ENCODE results near the gene RNPEPL1. TPM values are rescaled to one million over a fixed set of nuclear protein-coding genes. Genes with fewer than 3 reads are reported as not detected.

Gene RNPEPL1
- total RNA-seq, 1 donor from 2014 or later, result 70.0 TPM

DNA sequence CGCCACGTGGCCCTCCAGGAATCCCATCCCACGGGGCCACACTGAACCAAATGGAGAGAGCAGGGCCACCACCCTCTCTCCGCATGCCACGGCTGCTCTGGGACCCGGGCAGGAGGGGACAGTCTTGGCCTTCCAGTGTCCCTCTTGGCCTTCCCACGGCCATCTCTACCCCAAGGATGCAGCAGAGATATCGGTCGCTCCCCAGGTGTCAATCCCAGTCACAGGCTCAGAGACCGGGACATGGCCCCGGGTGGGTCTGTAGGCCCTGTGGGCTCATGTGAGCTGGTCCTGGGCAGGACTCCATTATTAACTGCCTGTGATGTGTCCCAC is 33.5 kb downstream of the RNPEPL1 start:
- Mint-ChIP-seq H3K4me3 (no peak overlapping the region), H3K9me3 (no peaks in the 10 kb centered on the region), H3K36me3 (ENCODE audit: low read depth) (peaks cover 31% of the 10 kb centered on the region), H3K4me1 (no peaks in the 10 kb centered on the region), H3K27me3 (no peaks in the 10 kb centered on the region), H3K27ac (no peak overlapping the region)
- intact Hi-C loops (cut with micrococcal nuclease), result no loop called here
- ChIA-PET POLR2A (no interaction called here), CTCF (no interaction called here)
- ATAC-seq (ENCODE audit: low read depth) (no peak), DNase-seq (no peak)
- TF ChIP-seq CTCF (IDR thresholded peaks at IDR 0.05), result no peak

- H3K27ac Mint-ChIP-seq, result no peak overlapping the region
- intact Hi-C loops (cut with micrococcal nuclease), result no loop called here
- H3K27me3 Mint-ChIP-seq, result no peaks in the 10 kb centered on the region
- POLR2A ChIA-PET, result no interaction called here
- CTCF ChIA-PET, result no interaction called here
- H3K4me1 Mint-ChIP-seq, result no peaks in the 10 kb centered on the region
- no peaks in the 10 kb centered on the region for H3K9me3 Mint-ChIP-seq
- ATAC-seq (ENCODE audit: low read depth), result no peak
- no peak for DNase-seq
- no peak for TF ChIP-seq CTCF (IDR thresholded peaks at IDR 0.05)
- H3K4me3 Mint-ChIP-seq, result no peak overlapping the region
- peaks cover 31% of the 10 kb centered on the region for H3K36me3 Mint-ChIP-seq (ENCODE audit: low read depth)
Measured at GRCh38 chr2:240602266-240603050, 34.2 kb downstream of the RNPEPL1 start.

GRCh38 chr2:240603081-240603835 is 35.0 kb downstream of the RNPEPL1 start:
- Mint-ChIP-seq H3K9me3 (no peaks in the 10 kb centered on the region), H3K27me3 (no peaks in the 10 kb centered on the region), H3K4me3 (no peak overlapping the region), H3K36me3 (ENCODE audit: low read depth) (peaks cover 28% of the 10 kb centered on the region), H3K27ac (no peak overlapping the region), H3K4me1 (no peaks in the 10 kb centered on the region)
- ChIA-PET CTCF (no interaction called here), POLR2A (no interaction called here)
- no peak for DNase-seq
- TF ChIP-seq CTCF (IDR thresholded peaks at IDR 0.05), result no peak
- intact Hi-C loops (cut with micrococcal nuclease), result no loop called here
- ATAC-seq (ENCODE audit: low read depth), result no peak

GRCh38 chr2:240603846-240604245 is 35.6 kb downstream of the RNPEPL1 start:
- Mint-ChIP-seq H3K27ac (no peak overlapping the region), H3K9me3 (no peaks in the 10 kb centered on the region), H3K36me3 (ENCODE audit: low read depth) (peaks cover 27% of the 10 kb centered on the region), H3K27me3 (no peaks in the 10 kb centered on the region), H3K4me1 (no peaks in the 10 kb centered on the region), H3K4me3 (no peak overlapping the region)
- DNase-seq, result no peak
- POLR2A ChIA-PET, result no interaction called here
- intact Hi-C loops (cut with micrococcal nuclease), result no loop called here
- ATAC-seq (ENCODE audit: low read depth), result no peak
- no peak for TF ChIP-seq CTCF (IDR thresholded peaks at IDR 0.05)
- CTCF ChIA-PET, result no interaction called here

- H3K4me1 Mint-ChIP-seq, result no peaks in the 10 kb centered on the region
- H3K4me3 Mint-ChIP-seq, result no peak overlapping the region
- H3K36me3 Mint-ChIP-seq (ENCODE audit: low read depth), result peaks cover 21% of the 10 kb centered on the region
- TF ChIP-seq CTCF (IDR thresholded peaks at IDR 0.05), result no peak
- no peak overlapping the region for H3K27ac Mint-ChIP-seq
- ATAC-seq (ENCODE audit: low read depth) (no peak), DNase-seq (no peak)
- no peaks in the 10 kb centered on the region for H3K9me3 Mint-ChIP-seq
- intact Hi-C loops (cut with micrococcal nuclease), result no loop called here
- ChIA-PET POLR2A (no interaction called here), CTCF (no interaction called here)
- H3K27me3 Mint-ChIP-seq, result no peaks in the 10 kb centered on the region
Measured at GRCh38 chr2:240604291-240604938, 36.1 kb downstream of the RNPEPL1 start.

Data from activated B cell treated with CpG ODN at 0.5 μM for 24 hours (primary cell).